Suprapubic skin (tissue), 3 donors: ENCODE results near the gene TECPR1.
"Not testable (repeated sequence)": the region's sequence is repeated elsewhere in the genome, so short reads cannot be mapped to it uniquely, and the experiment has no call there.

ENCODE experiments used
- EP300 ChIP-seq: sonication (generic); formaldehyde crosslinking; IDR thresholded peaks from one replicate; pipeline ENCODE4 v1.6.1; 2017; ENCODE audit warnings: antibody characterized with exemption
- TF ChIP-seq, protein P1 (sequence below), 2 donors: fragments of 200-600 bp in 1 of 2; fragments of 450-650 bp in 1 of 2; sonication (generic) in 1 of 2; IDR thresholded peaks; one replicate each; pipeline ENCODE4 v1.5.1; 2016 to 2019; ENCODE audit warnings: antibody characterized with exemption in 2 of 2, mild to moderate bottlenecking in 1 of 2, moderate library complexity in 1 of 2

DNA sequence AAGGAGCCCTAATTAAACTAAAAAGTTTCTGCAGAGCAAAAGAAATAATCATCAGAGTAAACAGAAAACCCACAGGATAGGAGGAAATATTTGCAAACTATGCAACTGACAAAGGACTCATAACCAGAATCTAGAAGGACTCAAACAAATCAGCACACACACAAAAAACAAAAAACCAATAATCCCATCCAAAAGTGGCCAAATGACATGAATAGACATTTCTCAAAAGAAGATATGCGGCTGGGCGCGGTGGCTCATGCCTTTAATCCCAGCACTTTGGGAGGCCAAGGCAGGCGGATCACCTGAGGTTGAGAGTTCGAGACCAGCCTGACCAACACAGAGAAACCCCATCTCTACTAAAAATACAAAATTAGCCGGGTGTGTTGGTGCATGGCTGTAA, 32.6 kb downstream of the TECPR1 start:
- TF ChIP-seq, protein P1, sequence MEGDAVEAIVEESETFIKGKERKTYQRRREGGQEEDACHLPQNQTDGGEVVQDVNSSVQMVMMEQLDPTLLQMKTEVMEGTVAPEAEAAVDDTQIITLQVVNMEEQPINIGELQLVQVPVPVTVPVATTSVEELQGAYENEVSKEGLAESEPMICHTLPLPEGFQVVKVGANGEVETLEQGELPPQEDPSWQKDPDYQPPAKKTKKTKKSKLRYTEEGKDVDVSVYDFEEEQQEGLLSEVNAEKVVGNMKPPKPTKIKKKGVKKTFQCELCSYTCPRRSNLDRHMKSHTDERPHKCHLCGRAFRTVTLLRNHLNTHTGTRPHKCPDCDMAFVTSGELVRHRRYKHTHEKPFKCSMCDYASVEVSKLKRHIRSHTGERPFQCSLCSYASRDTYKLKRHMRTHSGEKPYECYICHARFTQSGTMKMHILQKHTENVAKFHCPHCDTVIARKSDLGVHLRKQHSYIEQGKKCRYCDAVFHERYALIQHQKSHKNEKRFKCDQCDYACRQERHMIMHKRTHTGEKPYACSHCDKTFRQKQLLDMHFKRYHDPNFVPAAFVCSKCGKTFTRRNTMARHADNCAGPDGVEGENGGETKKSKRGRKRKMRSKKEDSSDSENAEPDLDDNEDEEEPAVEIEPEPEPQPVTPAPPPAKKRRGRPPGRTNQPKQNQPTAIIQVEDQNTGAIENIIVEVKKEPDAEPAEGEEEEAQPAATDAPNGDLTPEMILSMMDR (IDR thresholded peaks at IDR 0.05), result not testable (repeated sequence)
- not testable (repeated sequence) for TF ChIP-seq EP300
